IMR-90 (cell line): ENCODE results near the gene IMP3. TPM values are rescaled to one million over a fixed set of nuclear protein-coding genes. Genes with fewer than 3 reads are reported as not detected.

Experiments used
- ATAC-seq: fragments of 200-7000 bp; cut with Tn5 transposase; 2 replicates; pipeline ENCODE4 v1.9.1; 2020; ENCODE audit warnings: low read depth, mild to moderate bottlenecking, moderate library complexity
- BruUV-seq: library from RNA; stranded (reverse); fragments of 400-500 nt; replicated peaks from 2 replicates; lab custom pipeline; 2021; lab: Mats Ljungman, UMichigan
- CTCF ChIA-PET: fragments of 300-600 bp; formaldehyde crosslinking; extraction: SDS; loops from one replicate; lab custom pipeline; 2021; ENCODE audit warnings: antibody characterized with exemption; lab: Yijun Ruan, JAX
- POLR2A ChIA-PET: fragments of 300-600 bp; sonication (Branson Sonifier 250); formaldehyde crosslinking; loops from one replicate; lab custom pipeline; 2022; ENCODE audit warnings: antibody characterized with exemption; ENCODE audit not compliant: unreplicated experiment; lab: Charles Lee
- DNase-seq: peaks from one replicate; pipeline ENCODE4 v3.0.0; 2013
- H2AFZ ChIP-seq: replicated peaks from 2 replicates; pipeline ENCODE3; 2013; ENCODE audit warnings: low read length, mild to moderate bottlenecking; ENCODE audit not compliant: poor library complexity
- H2AK5ac ChIP-seq: 2 replicates; pipeline ENCODE4 v1.6.1; 2013; ENCODE audit warnings: low read depth, low read length, inconsistent platforms
- H2AK9ac ChIP-seq: replicated peaks from 2 replicates; pipeline ENCODE3; 2013; ENCODE audit warnings: mild to moderate bottlenecking, low read depth, low read length, moderate library complexity; ENCODE audit not compliant: poor library complexity
- H2BK120ac ChIP-seq: 2 replicates; pipeline ENCODE4 v1.6.1; 2013; ENCODE audit warnings: low read depth, low read length, inconsistent platforms
- H2BK15ac ChIP-seq: 3 replicates; pipeline ENCODE4 v1.6.1; 2013; ENCODE audit warnings: low read depth, low read length, inconsistent platforms
- H2BK20ac ChIP-seq: 2 replicates; pipeline ENCODE4 v1.6.1; 2013; ENCODE audit warnings: low read depth, mild to moderate bottlenecking, inconsistent platforms, low read length, moderate library complexity
- H2BK5ac ChIP-seq: 2 replicates; pipeline ENCODE4 v1.6.1; 2013; ENCODE audit warnings: mild to moderate bottlenecking, low read depth, low read length, inconsistent platforms; ENCODE audit not compliant: poor library complexity, severe bottlenecking
- H3K14ac ChIP-seq: replicated peaks from 2 replicates; pipeline ENCODE4 v1.6.1; 2013; ENCODE audit warnings: low read depth, low read length, inconsistent platforms
- H3K18ac ChIP-seq: 2 replicates; pipeline ENCODE4 v1.6.1; 2013; ENCODE audit warnings: low read depth, low read length, control low read depth
- H3K23ac ChIP-seq: 2 replicates; pipeline ENCODE4 v1.6.1; 2013; ENCODE audit warnings: low read depth, low read length, inconsistent platforms
- H3K27ac ChIP-seq: 2 replicates; pipeline ENCODE4 v1.5.1; 2013; ENCODE audit warnings: mild to moderate bottlenecking, control low read depth, low read length; ENCODE audit not compliant: insufficient read depth
- H3K27me3 ChIP-seq: 2 replicates; pipeline ENCODE4 v1.6.1; 2013; ENCODE audit warnings: low read length; ENCODE audit not compliant: control insufficient read depth, insufficient read depth
- H3K36me3 ChIP-seq: 2 replicates; pipeline ENCODE4 v1.6.1; 2013; ENCODE audit warnings: low read length, mixed read lengths; ENCODE audit not compliant: control insufficient read depth, insufficient read depth
- H3K4ac ChIP-seq: 2 replicates; pipeline ENCODE4 v1.6.1; 2013; ENCODE audit warnings: low read depth, low read length, inconsistent platforms
- H3K4me1 ChIP-seq: 2 replicates; pipeline ENCODE4 v1.6.1; 2013; ENCODE audit warnings: low read length, mixed read lengths; ENCODE audit not compliant: control insufficient read depth, insufficient read depth
- H3K4me2 ChIP-seq: 2 replicates; pipeline ENCODE4 v1.6.1; 2013; ENCODE audit warnings: low read depth, mild to moderate bottlenecking, control low read depth, low read length, moderate library complexity
- H3K4me3 ChIP-seq: 2 replicates; pipeline ENCODE4 v1.5.1; 2013; ENCODE audit warnings: low read depth, mild to moderate bottlenecking, control low read depth, low read length, moderate library complexity; ENCODE audit not compliant: insufficient read depth
- H3K56ac ChIP-seq: 2 replicates; pipeline ENCODE4 v1.6.1; 2013; ENCODE audit warnings: low read length, inconsistent platforms; ENCODE audit not compliant: insufficient read depth; ENCODE audit errors: extremely low read depth
- H3K79me1 ChIP-seq, 2 experiments: 2 replicates each; pipeline ENCODE4 v1.6.1; 2013; ENCODE audit warnings: low read length in 2 of 2, inconsistent platforms in 1 of 2, low read depth in 1 of 2
- H3K9ac ChIP-seq: 2 replicates; pipeline ENCODE4 v1.6.1; 2013; ENCODE audit warnings: low read depth, low read length, control low read depth
- H3K9me1 ChIP-seq: 2 replicates; pipeline ENCODE4 v1.6.1; 2013; ENCODE audit warnings: low read length, inconsistent platforms; ENCODE audit not compliant: insufficient read depth
- H3K9me3 ChIP-seq: 2 replicates; pipeline ENCODE4 v1.6.1; 2013; ENCODE audit warnings: low read length; ENCODE audit not compliant: control insufficient read depth, insufficient read depth
- H4K20me1 ChIP-seq: 2 replicates; pipeline ENCODE4 v1.6.1; 2013; ENCODE audit warnings: low read length, inconsistent platforms; ENCODE audit not compliant: insufficient read depth
- H4K5ac ChIP-seq: 2 replicates; pipeline ENCODE4 v1.6.1; 2013; ENCODE audit warnings: mild to moderate bottlenecking, low read depth, low read length, control low read depth
- H4K8ac ChIP-seq, 2 experiments: 2 replicates each; pipeline ENCODE4 v1.6.1; 2013; ENCODE audit warnings: low read depth in 2 of 2, low read length in 2 of 2, control low read depth in 1 of 2, inconsistent platforms in 1 of 2
- H4K91ac ChIP-seq: 2 replicates; pipeline ENCODE4 v1.6.1; 2013; ENCODE audit warnings: low read depth, low read length, inconsistent platforms; ENCODE audit not compliant: insufficient read depth
- BHLHE40 ChIP-seq: fragments of 150-350 bp; IDR thresholded peaks from 2 replicates; pipeline ENCODE4 v1.6.1; 2016; ENCODE audit warnings: mild to moderate bottlenecking, low read depth, low read length
- MAZ ChIP-seq: IDR thresholded peaks from 2 replicates; pipeline ENCODE4 v1.6.1; 2012; ENCODE audit warnings: low read depth, mild to moderate bottlenecking, low read length, improper control_type of control experiment, moderate library complexity, borderline replicate concordance
- POLR2A ChIP-seq: IDR thresholded peaks from 2 replicates; pipeline ENCODE4 v1.6.1; 2012; ENCODE audit warnings: mild to moderate bottlenecking, low read depth, low read length
- RCOR1 ChIP-seq: IDR thresholded peaks from 2 replicates; pipeline ENCODE4 v1.6.1; 2012; ENCODE audit warnings: mild to moderate bottlenecking, low read length, improper control_type of control experiment; ENCODE audit not compliant: insufficient replicate concordance
- RFX5 ChIP-seq: IDR thresholded peaks from 2 replicates; pipeline ENCODE4 v1.8.0; 2012; ENCODE audit warnings: low read depth, mild to moderate bottlenecking, low read length, moderate library complexity
- dilution Hi-C: fragments of 300-500 bp; cut with HindIII; formaldehyde crosslinking; loops from one replicate; pipeline ENCODE4 v1.14.3; 2018; ENCODE audit warnings: low sequenced_read_pairs; ENCODE audit not compliant: unreplicated experiment
- in situ Hi-C: fragments of 300-500 bp; cut with MboI; formaldehyde crosslinking; loops from 3 replicates; pipeline ENCODE4 v1.14.3; 2019; ENCODE audit warnings: low sequenced_read_pairs, inconsistent platforms, mixed read lengths
- intact Hi-C: fragments of 100-400 bp; cut with micrococcal nuclease; formaldehyde crosslinking; loops from 2 replicates; pipeline ENCODE4 v1.10.0; 2022
- polyA plus RNA-seq, 3 experiments: library from polyadenylated mRNA; depleted of rRNA; stranded (reverse); fragments of >200 nt; gene quantifications; 2 replicates each; pipeline ENCODE4 v1.2.3, GENCODE V29; 2012; ENCODE audit warnings: low replicate concordance in 1 of 3
- total RNA-seq: library from RNA; depleted of rRNA; stranded (reverse); fragments of >200 nt; gene quantifications from 2 replicates; pipeline ENCODE4 v1.2.3, GENCODE V29; 2012
- TF ChIP-seq, protein P1 (sequence below): conservative IDR thresholded peaks from 2 replicates; pipeline ENCODE4 v1.5.1; 2012; ENCODE audit warnings: mild to moderate bottlenecking, low read depth, low read length, improper control_type of control experiment
- TF ChIP-seq, protein P2 (sequence below): fragments of 150-350 bp; IDR thresholded peaks from 2 replicates; pipeline ENCODE4 v1.6.1; 2016; ENCODE audit warnings: low read depth, mild to moderate bottlenecking, low read length, moderate library complexity, borderline replicate concordance

Gene IMP3
- total and polyA plus RNA-seq, 2 of the 4 experiments (the other 2 are of a cell fraction): 42.1 to 59.3 TPM

DNA sequence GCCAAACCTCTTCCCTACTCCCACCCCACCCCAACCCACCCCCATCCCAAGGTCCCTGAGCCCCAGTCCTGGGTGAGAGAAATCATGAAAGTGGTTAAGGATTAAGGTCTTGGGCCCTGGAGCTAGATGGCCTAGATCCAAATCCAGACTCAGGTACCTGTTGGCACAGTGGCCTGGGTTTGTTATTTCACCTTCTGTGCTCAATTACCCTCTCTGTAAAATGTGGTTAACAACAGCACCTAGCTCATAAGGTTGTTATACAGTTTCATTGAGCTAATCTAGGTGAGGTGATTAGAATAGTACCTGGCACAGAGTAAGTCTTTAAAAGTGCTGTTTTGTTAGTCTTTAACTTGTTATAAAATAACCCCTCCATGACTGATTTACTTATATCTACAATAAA is 8.1 kb downstream of the IMP3 start:
- intact Hi-C loops (no loop called here), dilution Hi-C loops (no loop called here), in situ Hi-C loops (no loop called here)
- H3K9me3 ChIP-seq: no peaks in the 10 kb centered on the region
- no peak overlapping the region for H4K5ac ChIP-seq
- H2BK20ac ChIP-seq: no peak overlapping the region
- no peak overlapping the region for H3K9ac ChIP-seq
- no peak overlapping the region for H3K4me3 ChIP-seq
- no peak overlapping the region for H2BK15ac ChIP-seq
- TF ChIP-seq MAZ (no peak), RFX5 (no peak), POLR2A (no peak), RCOR1 (no peak), BHLHE40 (no peak)
- TF ChIP-seq, protein P1, sequence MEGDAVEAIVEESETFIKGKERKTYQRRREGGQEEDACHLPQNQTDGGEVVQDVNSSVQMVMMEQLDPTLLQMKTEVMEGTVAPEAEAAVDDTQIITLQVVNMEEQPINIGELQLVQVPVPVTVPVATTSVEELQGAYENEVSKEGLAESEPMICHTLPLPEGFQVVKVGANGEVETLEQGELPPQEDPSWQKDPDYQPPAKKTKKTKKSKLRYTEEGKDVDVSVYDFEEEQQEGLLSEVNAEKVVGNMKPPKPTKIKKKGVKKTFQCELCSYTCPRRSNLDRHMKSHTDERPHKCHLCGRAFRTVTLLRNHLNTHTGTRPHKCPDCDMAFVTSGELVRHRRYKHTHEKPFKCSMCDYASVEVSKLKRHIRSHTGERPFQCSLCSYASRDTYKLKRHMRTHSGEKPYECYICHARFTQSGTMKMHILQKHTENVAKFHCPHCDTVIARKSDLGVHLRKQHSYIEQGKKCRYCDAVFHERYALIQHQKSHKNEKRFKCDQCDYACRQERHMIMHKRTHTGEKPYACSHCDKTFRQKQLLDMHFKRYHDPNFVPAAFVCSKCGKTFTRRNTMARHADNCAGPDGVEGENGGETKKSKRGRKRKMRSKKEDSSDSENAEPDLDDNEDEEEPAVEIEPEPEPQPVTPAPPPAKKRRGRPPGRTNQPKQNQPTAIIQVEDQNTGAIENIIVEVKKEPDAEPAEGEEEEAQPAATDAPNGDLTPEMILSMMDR: no peak
- TF ChIP-seq, protein P2, sequence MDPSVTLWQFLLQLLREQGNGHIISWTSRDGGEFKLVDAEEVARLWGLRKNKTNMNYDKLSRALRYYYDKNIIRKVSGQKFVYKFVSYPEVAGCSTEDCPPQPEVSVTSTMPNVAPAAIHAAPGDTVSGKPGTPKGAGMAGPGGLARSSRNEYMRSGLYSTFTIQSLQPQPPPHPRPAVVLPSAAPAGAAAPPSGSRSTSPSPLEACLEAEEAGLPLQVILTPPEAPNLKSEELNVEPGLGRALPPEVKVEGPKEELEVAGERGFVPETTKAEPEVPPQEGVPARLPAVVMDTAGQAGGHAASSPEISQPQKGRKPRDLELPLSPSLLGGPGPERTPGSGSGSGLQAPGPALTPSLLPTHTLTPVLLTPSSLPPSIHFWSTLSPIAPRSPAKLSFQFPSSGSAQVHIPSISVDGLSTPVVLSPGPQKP: no peak
- H4K8ac ChIP-seq: no peak overlapping the region
- no peaks in the 10 kb centered on the region for H3K27me3 ChIP-seq
- H2AK5ac ChIP-seq: no peak overlapping the region
- H3K36me3 ChIP-seq: no peaks in the 10 kb centered on the region
- ChIA-PET POLR2A (no interaction called here), CTCF (no interaction called here)
- H2BK120ac ChIP-seq: no peak overlapping the region
- H3K18ac ChIP-seq: no peak overlapping the region
- H2AK9ac ChIP-seq: no peak overlapping the region
- no peak overlapping the region for H3K4me2 ChIP-seq
- no peaks in the 10 kb centered on the region for H3K9me1 ChIP-seq
- ATAC-seq (no peak), DNase-seq (no peak)
- H3K4ac ChIP-seq: no peak overlapping the region
- H3K4me1 ChIP-seq: no peaks in the 10 kb centered on the region
- no peak overlapping the region for H3K27ac ChIP-seq
- no TSS peak for BruUV-seq
- no peak overlapping the region for H3K14ac ChIP-seq
- no peak overlapping the region for H2AFZ ChIP-seq
- no peak overlapping the region for H2BK5ac ChIP-seq
- H4K91ac ChIP-seq: no peak overlapping the region
- no peak overlapping the region for H3K23ac ChIP-seq
- H3K79me1 ChIP-seq: peaks cover 4 to 15% of the 10 kb centered on the region in 2 experiments; a peak in 3 of 4 replicates
- no peak overlapping the region for H3K56ac ChIP-seq
- no peaks in the 10 kb centered on the region for H4K20me1 ChIP-seq
